HG03457 (cell line): ENCODE measurements around the gene PAK2.
"Not testable (repeated sequence)": the region's sequence is repeated elsewhere in the genome, so short reads cannot be mapped to it uniquely, and the experiment has no call there.

Experiments
- ATAC-seq: cut with Tn5 transposase; IDR thresholded peaks from one replicate; pipeline ENCODE4 v1.9.1; 2021; ENCODE audit warnings: moderate number of reproducible peaks; ENCODE audit not compliant: unreplicated experiment

The PAK2 gene

DNA sequence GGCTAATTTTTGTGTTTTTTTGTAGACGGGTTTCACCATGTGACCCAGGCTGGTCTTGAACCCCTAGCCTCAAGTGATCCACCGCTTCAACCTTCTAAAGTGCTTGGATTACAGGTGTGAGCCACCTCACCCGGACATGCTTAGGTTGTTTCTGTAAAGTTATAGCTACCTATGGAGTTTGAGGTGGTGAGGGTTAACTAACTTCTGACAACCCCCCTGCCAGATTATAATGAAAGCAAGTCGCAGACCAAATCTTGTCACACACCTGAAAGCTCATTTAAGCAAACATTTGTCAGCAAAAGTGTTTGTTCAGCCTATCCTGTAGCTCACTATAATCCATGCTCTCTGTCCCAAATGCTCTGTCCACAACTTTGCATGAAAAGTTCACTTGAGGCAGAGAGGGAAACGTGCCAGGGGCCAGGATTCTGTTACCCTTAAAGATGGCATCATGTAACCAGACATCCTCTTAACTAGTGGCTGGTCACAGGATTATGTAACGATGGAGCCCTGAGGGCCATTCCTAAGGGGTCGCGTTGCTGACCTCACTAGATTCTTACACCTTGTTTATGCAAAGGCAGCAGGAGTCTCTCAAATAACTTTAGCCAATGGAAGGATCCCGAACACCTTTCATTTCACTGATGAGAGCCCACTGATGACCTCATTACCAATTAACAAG is 103.9 kb downstream of the PAK2 start:
- ATAC-seq, result no peak

- ATAC-seq, result not testable (repeated sequence)
These were observed 104.9 kb downstream of the PAK2 start for GRCh38 chr3:196844235-196845219.

GRCh38 chr3:196848375-196848774 is 108.7 kb downstream of the PAK2 start:
- ATAC-seq, result not testable (repeated sequence)

DNA sequence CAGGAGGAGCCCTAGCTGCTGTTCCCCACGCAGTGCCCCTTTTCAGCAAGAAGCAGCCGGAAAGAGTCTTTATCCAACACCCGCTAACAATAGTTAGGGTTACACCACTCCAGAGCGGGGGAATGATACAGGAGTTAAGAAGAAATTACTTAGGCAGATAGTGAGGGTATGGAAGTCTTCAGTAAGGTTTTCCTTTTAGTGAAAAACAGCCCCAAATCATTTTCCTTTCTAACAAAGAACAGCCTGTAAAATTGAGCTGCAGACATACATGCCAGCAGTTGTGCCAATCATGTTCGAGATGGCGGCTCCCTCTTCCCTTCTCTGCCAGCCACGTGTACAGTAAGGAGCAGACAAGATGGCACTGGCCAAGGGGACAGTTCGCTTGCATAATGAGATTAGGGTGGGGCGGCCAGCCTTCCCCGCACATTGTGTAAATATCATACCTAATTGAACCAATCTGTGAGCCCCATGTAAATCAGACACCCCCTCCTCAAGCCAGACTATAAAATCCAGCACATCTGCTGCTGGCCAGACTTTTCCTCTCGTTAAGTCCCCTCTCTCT is 109.6 kb downstream of the PAK2 start:
- ATAC-seq, result no peak

GRCh38 chr3:196863000-196863399 is 123.3 kb downstream of the PAK2 start:
- ATAC-seq, result not testable (repeated sequence)

GRCh38 chr3:196867155-196867506 is 127.5 kb downstream of the PAK2 start:
- ATAC-seq, result no peak

- peak; percentile 88 for ATAC-seq
These were observed 128.0 kb downstream of the PAK2 start, which contains the start of gene SENP5 for GRCh38 chr3:196867507-196868296. TSS of gene SENP5 (plus strand) at chr3:196867920. CDS start at chr3:196885182, 17,262 bp downstream.

GRCh38 chr3:196868297-196868661 is 128.6 kb downstream of the PAK2 start:
- peak; percentile 11 for ATAC-seq

DNA sequence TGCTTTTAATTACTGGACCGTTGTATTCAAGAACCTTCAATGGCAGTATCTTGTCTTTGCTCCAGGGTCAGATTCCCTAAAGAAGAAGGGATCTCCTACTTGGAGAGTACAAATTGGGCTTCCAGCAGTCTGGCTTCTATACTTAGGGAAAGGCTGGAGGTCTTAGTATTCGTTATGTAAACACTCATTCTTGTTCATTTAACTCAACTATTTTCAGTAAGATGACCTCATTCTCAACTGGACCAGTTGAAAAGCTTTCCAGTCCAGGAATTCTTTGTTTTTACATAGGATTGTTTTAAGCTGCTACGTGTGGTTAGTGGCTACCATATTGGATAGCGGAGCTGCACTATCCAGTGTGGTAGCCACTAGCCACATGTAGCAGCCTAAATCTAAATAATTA is 132.7 kb downstream of the PAK2 start:
- ATAC-seq, result no peak

DNA sequence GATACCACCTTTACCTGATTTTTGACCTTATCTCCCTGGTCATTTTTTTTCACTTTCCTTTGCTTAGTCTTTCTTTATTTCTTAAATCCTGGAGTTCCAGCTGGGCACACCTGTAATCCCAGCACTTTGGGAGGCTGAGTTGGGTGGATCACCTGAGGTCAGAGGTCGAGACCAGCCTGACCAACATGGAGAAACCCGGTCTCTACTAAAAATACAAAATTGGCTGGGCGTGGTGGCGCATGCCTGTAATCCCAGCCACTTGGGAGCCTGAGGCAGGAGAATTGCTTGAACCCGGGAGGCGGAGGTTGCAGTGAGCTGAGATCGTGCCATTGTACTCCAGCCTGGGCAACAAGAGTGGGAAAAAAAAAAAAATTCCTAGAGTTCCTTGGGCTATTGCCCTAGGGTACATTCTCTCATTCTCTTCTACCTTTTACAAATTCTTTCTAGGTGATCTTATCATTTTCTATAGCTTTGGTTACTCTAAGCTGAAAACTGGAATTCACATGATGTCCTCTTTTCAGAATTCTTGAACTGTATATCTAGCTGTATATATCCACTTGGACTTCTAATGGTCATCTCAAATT is 134.9 kb downstream of the PAK2 start:
- ATAC-seq, result not testable (repeated sequence)

DNA sequence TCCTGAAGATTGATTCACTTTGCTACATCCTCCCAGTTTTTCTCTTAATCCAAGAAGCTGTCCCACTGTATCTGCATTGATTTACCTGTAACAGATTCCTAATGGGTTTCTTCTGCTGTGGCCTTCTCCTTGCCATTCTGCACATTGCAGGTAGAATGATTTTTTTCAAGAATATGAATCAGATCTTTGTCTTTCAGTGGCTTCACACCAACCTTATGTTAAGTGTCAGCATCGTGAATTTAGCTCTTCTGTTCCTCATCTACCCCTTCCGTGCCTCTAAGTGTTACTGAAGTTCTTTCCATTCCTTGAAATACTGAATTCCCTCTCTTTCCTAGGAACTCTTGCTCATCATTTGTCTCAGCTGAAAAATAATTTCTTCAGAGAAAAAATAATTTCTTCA is 135.6 kb downstream of the PAK2 start:
- no peak for ATAC-seq
